ENCODE data around the gene B4GALNT4. TPM values are rescaled to one million over a fixed set of nuclear protein-coding genes. Genes with fewer than 3 reads are reported as not detected.

B4GALNT4 gene
- total and polyA plus RNA-seq, 2 of the 4 experiments (the other 2 are of a cell fraction): 5.2 to 38.6 TPM

- Histone ChIP-seq H3K56ac (ENCODE audit: extremely low read depth, insufficient read depth, low read length) (no peak overlapping the region), H4K20me1 (ENCODE audit: insufficient read depth, low read length) (no peaks in the 10 kb centered on the region), H2BK15ac (ENCODE audit: low read depth, low read length) (no peak overlapping the region), H4K5ac (ENCODE audit: low read depth, low read length) (no peak overlapping the region), H3K9me1 (ENCODE audit: insufficient read depth, low read length) (0 out of 2 replicates have a peak, but pooled peaks cover 5% of the 10 kb centered on the region), H2BK20ac (ENCODE audit: low read depth, low read length) (no peak overlapping the region), H3K36me3 (ENCODE audit: control insufficient read depth, insufficient read depth, low read length) (no peaks in the 10 kb centered on the region), H3K27ac (ENCODE audit: insufficient read depth, low read length) (no peak overlapping the region), H2AK5ac (ENCODE audit: low read depth, low read length) (no peak overlapping the region), H3K9me3 (ENCODE audit: control insufficient read depth, insufficient read depth, low read length) (no peaks in the 10 kb centered on the region), H3K4me1 (ENCODE audit: control insufficient read depth, insufficient read depth, low read length) (peaks cover 14% of the 10 kb centered on the region), H3K18ac (ENCODE audit: low read depth, low read length) (no peak overlapping the region), H2AK9ac (replicated peaks; ENCODE audit: low read depth, low read length, poor library complexity) (no peak overlapping the region), H3K14ac (replicated peaks; ENCODE audit: low read depth, low read length) (no peak overlapping the region), H4K91ac (ENCODE audit: insufficient read depth, low read depth, low read length) (no peak overlapping the region), H3K4me3 (ENCODE audit: insufficient read depth, low read depth, low read length) (no peak overlapping the region), H2AFZ (replicated peaks; ENCODE audit: low read length, poor library complexity) (no peak overlapping the region), H3K4ac (ENCODE audit: low read depth, low read length) (no peak overlapping the region), H2BK120ac (ENCODE audit: low read depth, low read length) (no peak overlapping the region), H3K4me2 (ENCODE audit: low read depth, low read length) (no peak overlapping the region), H2BK5ac (ENCODE audit: low read depth, low read length, poor library complexity, severe bottlenecking) (no peak overlapping the region), H3K79me1 (ENCODE audit: low read depth in 1 of 2, low read length in 2 of 2) (no peaks in the 10 kb centered on the region), H3K27me3 (ENCODE audit: control insufficient read depth, insufficient read depth, low read length) (peaks cover 40% of the 10 kb centered on the region), H3K9ac (ENCODE audit: low read depth, low read length) (no peak overlapping the region), H3K23ac (ENCODE audit: low read depth, low read length) (no peak overlapping the region), H4K8ac (ENCODE audit: low read depth in 2 of 2, low read length in 2 of 2) (no peak overlapping the region)
- intact Hi-C loops (cut with micrococcal nuclease): no loop called here
- TF ChIP-seq USF2 (IDR thresholded peaks at IDR 0.05; ENCODE audit: low read depth, low read length) (no peak), MAZ (IDR thresholded peaks at IDR 0.05; ENCODE audit: borderline replicate concordance, low read depth, low read length) (no peak), NFE2L2 (IDR thresholded peaks at IDR 0.05; ENCODE audit: low read depth, low read length) (no peak), CHD1 (IDR thresholded peaks at IDR 0.05; ENCODE audit: low read depth, low read length) (no peak), SMC3 (IDR thresholded peaks at IDR 0.05; ENCODE audit: low read depth, low read length) (no peak)
- BruUV-seq (replicated peaks): no TSS peak
- POLR2A ChIA-PET (ENCODE audit: unreplicated experiment): no interaction called here
- WGBS, 2 experiments (ENCODE audit: extremely low coverage in 2 of 2, insufficient read length in 1 of 2): 88% methylated on average over 13 of the region's 30 CpGs; no CpG with 5 or more reads in 1 of the 2 experiments
- in situ Hi-C loops (cut with MboI; ENCODE audit: low sequenced_read_pairs): no loop called here
- ATAC-seq (ENCODE audit: low read depth): no peak
- dilution Hi-C loops (cut with HindIII; ENCODE audit: low sequenced_read_pairs, unreplicated experiment): no loop called here
- no peak for DNase-seq
- CTCF ChIA-PET: no interaction called here
Measured at GRCh38 chr11:418343-419247, 49.3 kb downstream of the B4GALNT4 start.
